HG03039 (cell line): ENCODE results near the gene SCGB1D2.

Experiments
- ATAC-seq: cut with Tn5 transposase; IDR thresholded peaks from one replicate; pipeline ENCODE4 v1.9.1; 2021; ENCODE audit warnings: mild to moderate bottlenecking, moderate library complexity; ENCODE audit not compliant: unreplicated experiment

Gene SCGB1D2

GRCh38 chr11:62256281-62256680 lies 14.2 kb downstream of the SCGB1D2 start:
- no peak for ATAC-seq

- ATAC-seq, result no peak
Observed at GRCh38 chr11:62260261-62260953, 18.4 kb downstream of the SCGB1D2 start.

- ATAC-seq, result no peak
Observed at GRCh38 chr11:62264004-62264403, 22.0 kb downstream of the SCGB1D2 start.

GRCh38 chr11:62266558-62266957 lies 24.5 kb downstream of the SCGB1D2 start:
- no peak for ATAC-seq

GRCh38 chr11:62267050-62267449 lies 25.0 kb downstream of the SCGB1D2 start:
- no peak for ATAC-seq

GRCh38 chr11:62267576-62267975 lies 25.5 kb downstream of the SCGB1D2 start:
- no peak for ATAC-seq

- ATAC-seq, result no peak
Observed at GRCh38 chr11:62269654-62270278, 27.7 kb downstream of the SCGB1D2 start, which contains the start of gene SCGB2A2. TSS of gene SCGB2A2 (plus strand) at chr11:62270158. CDS start at chr11:62270217, 59 bp downstream.

GRCh38 chr11:62273284-62273683 lies 31.2 kb downstream of the SCGB1D2 start:
- no peak for ATAC-seq

- no peak for ATAC-seq
Observed at GRCh38 chr11:62273789-62274275, 31.8 kb downstream of the SCGB1D2 start.

- no peak for ATAC-seq
Observed at GRCh38 chr11:62280452-62280851, 38.4 kb downstream of the SCGB1D2 start.
